Measurements from ENCODE around the gene SSPN.
A peak's percentile ranks its signal among the peaks of the same experiment; 100 is the strongest.

The SSPN gene

DNA sequence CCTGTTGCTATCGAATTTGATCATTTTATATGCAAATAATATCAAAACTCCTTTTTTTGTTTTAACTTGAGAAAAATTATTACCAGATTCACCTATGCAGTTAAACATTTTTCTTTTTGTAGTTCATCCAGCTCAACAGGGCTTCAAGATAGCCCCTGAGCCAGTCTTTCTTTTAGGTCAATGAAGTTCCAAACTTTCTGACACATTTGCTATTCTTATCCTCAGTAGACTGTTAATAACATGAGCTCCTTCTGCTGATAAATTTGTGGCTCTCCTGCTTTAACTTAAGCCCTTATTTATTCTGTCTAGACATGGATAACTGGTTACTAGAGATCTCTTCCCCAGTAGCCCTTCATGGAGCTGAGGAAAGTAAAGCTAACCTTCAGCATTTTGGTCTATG is 33.2 kb upstream of the SSPN start:
- Histone ChIP-seq H3K27ac (ENCODE audit: low read depth, low read length) (no peak overlapping the region), H3K36me3 (ENCODE audit: control insufficient read depth in 1 of 2, insufficient read depth in 2 of 2, low read length in 2 of 2) (no peaks in the 10 kb centered on the region), H3K9me3 (ENCODE audit: control insufficient read depth in 1 of 2, low read length in 2 of 2) (no peaks in the 10 kb centered on the region), H3K4me3 (ENCODE audit: low read depth in 1 of 2, low read length in 2 of 2) (no peak overlapping the region), H3K27me3 (ENCODE audit: control insufficient read depth in 1 of 2, insufficient read depth in 2 of 2, low read length in 2 of 2) (no peaks in the 10 kb centered on the region), H3K9ac (ENCODE audit: low read depth in 1 of 2, low read length in 2 of 2) (no peak overlapping the region), H3K4me1 (ENCODE audit: control insufficient read depth in 1 of 2, insufficient read depth in 2 of 2, low read length in 2 of 2) (peaks cover 0 to 6% of the 10 kb centered on the region in 2 donors)

- Histone ChIP-seq H3K4me3 (ENCODE audit: low read depth in 1 of 2, low read length in 2 of 2) (no peak overlapping the region), H3K36me3 (ENCODE audit: control insufficient read depth in 1 of 2, insufficient read depth in 2 of 2, low read length in 2 of 2) (no peaks in the 10 kb centered on the region), H3K4me1 (ENCODE audit: control insufficient read depth in 1 of 2, insufficient read depth in 2 of 2, low read length in 2 of 2) (no peaks in the 10 kb centered on the region), H3K9ac (ENCODE audit: low read depth in 1 of 2, low read length in 2 of 2) (no peak overlapping the region), H3K27ac (ENCODE audit: low read depth, low read length) (no peak overlapping the region), H3K27me3 (ENCODE audit: control insufficient read depth in 1 of 2, insufficient read depth in 2 of 2, low read length in 2 of 2) (no peaks in the 10 kb centered on the region), H3K9me3 (ENCODE audit: control insufficient read depth in 1 of 2, low read length in 2 of 2) (no peaks in the 10 kb centered on the region)
These were observed 32.5 kb upstream of the SSPN start for GRCh38 chr12:26162905-26163304.

DNA sequence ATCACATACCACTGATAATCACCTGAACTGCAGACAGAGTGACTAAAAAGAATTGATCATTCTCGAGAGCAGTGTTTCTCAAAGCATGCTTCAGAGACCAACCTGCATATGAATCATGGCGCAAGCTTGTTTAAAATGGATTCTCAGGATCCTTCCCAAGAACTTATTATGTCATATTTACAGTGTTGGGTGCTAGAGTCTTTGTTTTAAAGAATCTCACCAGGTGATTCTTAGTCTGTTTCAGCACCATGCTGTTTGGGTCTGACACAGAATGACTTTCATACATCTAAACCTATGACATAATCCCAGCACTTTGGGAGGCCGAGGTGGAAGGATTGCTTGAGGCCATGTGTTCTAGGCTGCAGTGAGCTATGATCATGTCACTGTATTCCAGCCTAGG is 31.3 kb upstream of the SSPN start:
- Histone ChIP-seq H3K27ac (ENCODE audit: low read depth, low read length) (no peak overlapping the region), H3K9ac (ENCODE audit: low read depth in 1 of 2, low read length in 2 of 2) (no peak overlapping the region), H3K4me1 (ENCODE audit: control insufficient read depth in 1 of 2, insufficient read depth in 2 of 2, low read length in 2 of 2) (no peaks in the 10 kb centered on the region), H3K4me3 (ENCODE audit: low read depth in 1 of 2, low read length in 2 of 2) (no peak overlapping the region), H3K36me3 (ENCODE audit: control insufficient read depth in 1 of 2, insufficient read depth in 2 of 2, low read length in 2 of 2) (no peaks in the 10 kb centered on the region), H3K27me3 (ENCODE audit: control insufficient read depth in 1 of 2, insufficient read depth in 2 of 2, low read length in 2 of 2) (no peaks in the 10 kb centered on the region), H3K9me3 (ENCODE audit: control insufficient read depth in 1 of 2, low read length in 2 of 2) (no peaks in the 10 kb centered on the region)

DNA sequence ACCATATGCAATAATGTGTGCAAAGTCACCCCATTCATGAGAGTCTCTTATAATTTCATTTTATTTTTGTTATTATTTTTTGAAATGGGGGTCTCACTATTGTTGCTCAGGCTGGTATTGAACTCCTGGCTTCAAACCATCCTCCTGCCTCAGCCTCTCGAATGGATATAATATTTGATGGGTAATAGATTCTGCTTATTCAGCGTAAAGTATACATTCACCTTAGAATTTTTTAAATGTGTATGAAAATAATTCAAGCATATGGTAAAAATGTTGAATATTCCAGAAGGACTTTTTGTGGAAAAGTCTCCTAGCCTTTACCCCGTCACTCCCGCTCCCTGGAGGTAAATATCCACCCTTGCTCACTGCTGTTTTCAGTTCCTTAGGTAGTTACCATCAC is 23.4 kb upstream of the SSPN start:
- no peak overlapping the region for H3K27ac ChIP-seq (ENCODE audit: low read depth, low read length)
- H3K27me3 ChIP-seq (ENCODE audit: control insufficient read depth in 1 of 2, insufficient read depth in 2 of 2, low read length in 2 of 2): no peaks in the 10 kb centered on the region
- H3K36me3 ChIP-seq (ENCODE audit: control insufficient read depth in 1 of 2, insufficient read depth in 2 of 2, low read length in 2 of 2): no peaks in the 10 kb centered on the region
- peaks cover 9 to 20% of the 10 kb centered on the region in 2 donors for H3K4me1 ChIP-seq (ENCODE audit: control insufficient read depth in 1 of 2, insufficient read depth in 2 of 2, low read length in 2 of 2)
- no peaks in the 10 kb centered on the region for H3K9me3 ChIP-seq (ENCODE audit: control insufficient read depth in 1 of 2, low read length in 2 of 2)
- no peak overlapping the region for H3K4me3 ChIP-seq (ENCODE audit: low read depth in 1 of 2, low read length in 2 of 2)
- no peak overlapping the region for H3K9ac ChIP-seq (ENCODE audit: low read depth in 1 of 2, low read length in 2 of 2)

GRCh38 chr12:26172539-26172938 is 22.8 kb upstream of the SSPN start:
- Histone ChIP-seq H3K27ac (ENCODE audit: low read depth, low read length) (no peak overlapping the region), H3K4me1 (ENCODE audit: control insufficient read depth in 1 of 2, insufficient read depth in 2 of 2, low read length in 2 of 2) (peaks cover 13 to 25% of the 10 kb centered on the region in 2 donors), H3K9ac (ENCODE audit: low read depth in 1 of 2, low read length in 2 of 2) (no peak overlapping the region), H3K36me3 (ENCODE audit: control insufficient read depth in 1 of 2, insufficient read depth in 2 of 2, low read length in 2 of 2) (no peaks in the 10 kb centered on the region), H3K9me3 (ENCODE audit: control insufficient read depth in 1 of 2, low read length in 2 of 2) (no peaks in the 10 kb centered on the region), H3K27me3 (ENCODE audit: control insufficient read depth in 1 of 2, insufficient read depth in 2 of 2, low read length in 2 of 2) (no peaks in the 10 kb centered on the region), H3K4me3 (ENCODE audit: low read depth in 1 of 2, low read length in 2 of 2) (no peak overlapping the region)

DNA sequence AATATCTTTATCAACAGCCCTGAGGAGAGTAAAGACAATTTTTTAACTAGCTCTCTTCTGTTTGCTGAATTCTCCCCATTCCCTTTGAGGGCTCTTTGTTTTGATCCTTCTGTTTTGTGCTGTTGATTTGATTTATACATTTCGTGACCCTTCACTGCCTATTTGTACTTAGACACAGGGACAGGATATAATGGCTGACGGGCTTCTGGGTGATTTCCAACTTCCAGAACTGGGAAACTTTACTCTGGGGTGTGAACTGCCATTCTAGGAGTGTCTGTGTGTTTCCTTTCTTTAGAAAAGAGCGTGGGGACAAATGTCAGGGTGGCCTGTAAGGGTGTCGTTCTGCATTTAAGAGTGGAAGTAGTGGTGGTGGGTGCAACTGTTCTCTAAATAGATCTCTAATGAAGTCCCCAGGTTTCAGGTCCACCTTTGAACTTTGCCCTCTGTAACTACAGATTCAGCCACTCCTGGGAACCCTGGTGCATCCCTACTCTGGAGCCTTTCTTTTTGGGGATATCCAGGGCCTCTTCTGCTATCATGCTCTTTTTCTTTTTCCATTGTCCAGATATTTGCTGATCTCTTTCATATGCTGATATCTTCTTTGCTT is 22.3 kb upstream of the SSPN start:
- Histone ChIP-seq H3K9me3 (ENCODE audit: control insufficient read depth in 1 of 2, low read length in 2 of 2) (no peaks in the 10 kb centered on the region), H3K27me3 (ENCODE audit: control insufficient read depth in 1 of 2, insufficient read depth in 2 of 2, low read length in 2 of 2) (no peaks in the 10 kb centered on the region), H3K4me1 (ENCODE audit: control insufficient read depth in 1 of 2, insufficient read depth in 2 of 2, low read length in 2 of 2) (peaks cover 13 to 30% of the 10 kb centered on the region in 2 donors), H3K4me3 (ENCODE audit: low read depth in 1 of 2, low read length in 2 of 2) (peak overlapping the region in 1 of 2 donors; percentile 13), H3K36me3 (ENCODE audit: control insufficient read depth in 1 of 2, insufficient read depth in 2 of 2, low read length in 2 of 2) (no peaks in the 10 kb centered on the region), H3K27ac (ENCODE audit: low read depth, low read length) (no peak overlapping the region), H3K9ac (ENCODE audit: low read depth in 1 of 2, low read length in 2 of 2) (no peak overlapping the region)

GRCh38 chr12:26176725-26177124 is 18.6 kb upstream of the SSPN start:
- H3K9me3 ChIP-seq (ENCODE audit: control insufficient read depth in 1 of 2, low read length in 2 of 2): no peaks in the 10 kb centered on the region
- no peak overlapping the region for H3K27ac ChIP-seq (ENCODE audit: low read depth, low read length)
- H3K27me3 ChIP-seq (ENCODE audit: control insufficient read depth in 1 of 2, insufficient read depth in 2 of 2, low read length in 2 of 2): no peaks in the 10 kb centered on the region
- H3K4me1 ChIP-seq (ENCODE audit: control insufficient read depth in 1 of 2, insufficient read depth in 2 of 2, low read length in 2 of 2): peaks cover 13 to 30% of the 10 kb centered on the region in 2 donors
- H3K9ac ChIP-seq (ENCODE audit: low read depth in 1 of 2, low read length in 2 of 2): no peak overlapping the region
- H3K36me3 ChIP-seq (ENCODE audit: control insufficient read depth in 1 of 2, insufficient read depth in 2 of 2, low read length in 2 of 2): no peaks in the 10 kb centered on the region
- no peak overlapping the region for H3K4me3 ChIP-seq (ENCODE audit: low read depth in 1 of 2, low read length in 2 of 2)

GRCh38 chr12:26177283-26177682 is 18.1 kb upstream of the SSPN start:
- H3K36me3 ChIP-seq (ENCODE audit: control insufficient read depth in 1 of 2, insufficient read depth in 2 of 2, low read length in 2 of 2): no peaks in the 10 kb centered on the region
- no peak overlapping the region for H3K9ac ChIP-seq (ENCODE audit: low read depth in 1 of 2, low read length in 2 of 2)
- H3K27me3 ChIP-seq (ENCODE audit: control insufficient read depth in 1 of 2, insufficient read depth in 2 of 2, low read length in 2 of 2): no peaks in the 10 kb centered on the region
- no peaks in the 10 kb centered on the region for H3K9me3 ChIP-seq (ENCODE audit: control insufficient read depth in 1 of 2, low read length in 2 of 2)
- H3K4me1 ChIP-seq (ENCODE audit: control insufficient read depth in 1 of 2, insufficient read depth in 2 of 2, low read length in 2 of 2): peaks cover 13 to 30% of the 10 kb centered on the region in 2 donors
- no peak overlapping the region for H3K4me3 ChIP-seq (ENCODE audit: low read depth in 1 of 2, low read length in 2 of 2)
- no peak overlapping the region for H3K27ac ChIP-seq (ENCODE audit: low read depth, low read length)

DNA sequence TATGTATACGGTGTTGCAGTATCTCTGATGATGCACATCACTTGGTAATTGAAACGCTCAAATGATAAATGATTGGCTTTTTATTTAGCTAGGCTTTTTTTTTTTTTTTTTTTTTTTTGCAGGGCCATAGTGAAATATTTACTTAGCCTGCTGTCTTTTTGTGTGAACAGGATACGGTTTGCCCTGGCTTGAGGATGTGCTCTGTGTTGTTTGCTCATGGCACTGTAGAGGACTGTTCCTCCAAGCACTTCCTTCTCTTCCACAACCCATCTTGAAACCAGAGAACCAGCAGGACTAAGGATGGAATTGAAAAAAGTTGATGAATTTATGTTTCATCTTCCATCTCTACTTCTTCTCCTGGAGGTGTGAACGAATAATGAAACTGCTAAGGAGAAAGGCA is 15.5 kb upstream of the SSPN start:
- Histone ChIP-seq H3K9ac (ENCODE audit: low read depth in 1 of 2, low read length in 2 of 2) (no peak overlapping the region), H3K27me3 (ENCODE audit: control insufficient read depth in 1 of 2, insufficient read depth in 2 of 2, low read length in 2 of 2) (peaks cover 0 to 2% of the 10 kb centered on the region in 2 donors), H3K27ac (ENCODE audit: low read depth, low read length) (no peak overlapping the region), H3K36me3 (ENCODE audit: control insufficient read depth in 1 of 2, insufficient read depth in 2 of 2, low read length in 2 of 2) (no peaks in the 10 kb centered on the region), H3K4me3 (ENCODE audit: low read depth in 1 of 2, low read length in 2 of 2) (no peak overlapping the region), H3K9me3 (ENCODE audit: control insufficient read depth in 1 of 2, low read length in 2 of 2) (no peaks in the 10 kb centered on the region), H3K4me1 (ENCODE audit: control insufficient read depth in 1 of 2, insufficient read depth in 2 of 2, low read length in 2 of 2) (peaks cover 13 to 17% of the 10 kb centered on the region in 2 donors)

DNA sequence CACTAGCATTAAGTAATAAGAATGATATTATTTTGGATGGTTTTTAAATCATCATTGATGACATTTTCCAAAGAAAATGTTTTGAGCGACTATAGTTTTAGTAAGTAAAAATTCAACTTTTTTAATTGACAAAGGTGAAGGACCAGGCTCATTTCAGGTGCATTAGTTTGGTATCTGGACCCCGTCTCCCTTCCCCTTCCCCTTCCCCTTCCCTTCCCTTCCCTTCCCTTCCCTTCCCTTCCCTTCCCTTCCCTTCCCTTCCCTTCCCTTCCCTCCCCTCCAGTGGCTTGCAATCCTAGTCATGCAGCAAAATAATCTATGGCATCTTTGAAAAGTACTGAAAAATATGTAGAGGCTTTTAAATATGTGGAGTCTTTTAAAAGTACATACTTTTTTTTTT is 13.0 kb upstream of the SSPN start:
- Histone ChIP-seq H3K27ac (ENCODE audit: low read depth, low read length) (no peak overlapping the region), H3K4me1 (ENCODE audit: control insufficient read depth in 1 of 2, insufficient read depth in 2 of 2, low read length in 2 of 2) (peaks cover under 1 to 11% of the 10 kb centered on the region in 2 donors), H3K4me3 (ENCODE audit: low read depth in 1 of 2, low read length in 2 of 2) (no peak overlapping the region), H3K36me3 (ENCODE audit: control insufficient read depth in 1 of 2, insufficient read depth in 2 of 2, low read length in 2 of 2) (no peaks in the 10 kb centered on the region), H3K27me3 (ENCODE audit: control insufficient read depth in 1 of 2, insufficient read depth in 2 of 2, low read length in 2 of 2) (peaks cover 0 to 2% of the 10 kb centered on the region in 2 donors), H3K9ac (ENCODE audit: low read depth in 1 of 2, low read length in 2 of 2) (no peak overlapping the region), H3K9me3 (ENCODE audit: control insufficient read depth in 1 of 2, low read length in 2 of 2) (no peaks in the 10 kb centered on the region)

Measured in duodenal mucosa (tissue), 2 donors.